ENCODE results near the gene ANGPTL8.

The ANGPTL8 gene, protein sequence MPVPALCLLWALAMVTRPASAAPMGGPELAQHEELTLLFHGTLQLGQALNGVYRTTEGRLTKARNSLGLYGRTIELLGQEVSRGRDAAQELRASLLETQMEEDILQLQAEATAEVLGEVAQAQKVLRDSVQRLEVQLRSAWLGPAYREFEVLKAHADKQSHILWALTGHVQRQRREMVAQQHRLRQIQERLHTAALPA

DNA sequence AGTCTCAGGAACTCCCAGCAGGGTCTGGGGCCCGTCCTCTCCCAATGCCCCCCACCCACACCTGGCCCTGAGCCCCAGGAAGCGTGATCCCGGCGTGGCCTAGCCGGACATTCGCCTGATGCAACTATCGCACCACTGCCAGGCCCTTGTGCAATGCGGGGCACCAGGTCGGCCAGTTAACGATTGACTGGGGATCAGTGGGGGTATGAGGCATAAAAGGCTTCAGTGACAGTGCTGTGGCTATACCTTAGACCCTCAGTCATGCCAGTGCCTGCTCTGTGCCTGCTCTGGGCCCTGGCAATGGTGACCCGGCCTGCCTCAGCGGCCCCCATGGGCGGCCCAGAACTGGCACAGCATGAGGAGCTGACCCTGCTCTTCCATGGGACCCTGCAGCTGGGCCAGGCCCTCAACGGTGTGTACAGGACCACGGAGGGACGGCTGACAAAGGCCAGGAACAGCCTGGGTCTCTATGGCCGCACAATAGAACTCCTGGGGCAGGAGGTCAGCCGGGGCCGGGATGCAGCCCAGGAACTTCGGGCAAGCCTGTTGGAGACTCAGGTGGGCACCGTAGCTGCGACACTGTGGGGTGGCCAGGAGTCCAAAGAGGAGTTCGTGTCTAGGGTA, at the start of gene ANGPTL8:
Gene ANGPTL8 (plus strand): TSS at position 243 of the 624 bp plus-strand sequence. CDS start 19 bp downstream, at position 262.
- no peak for DNase-seq

DNA sequence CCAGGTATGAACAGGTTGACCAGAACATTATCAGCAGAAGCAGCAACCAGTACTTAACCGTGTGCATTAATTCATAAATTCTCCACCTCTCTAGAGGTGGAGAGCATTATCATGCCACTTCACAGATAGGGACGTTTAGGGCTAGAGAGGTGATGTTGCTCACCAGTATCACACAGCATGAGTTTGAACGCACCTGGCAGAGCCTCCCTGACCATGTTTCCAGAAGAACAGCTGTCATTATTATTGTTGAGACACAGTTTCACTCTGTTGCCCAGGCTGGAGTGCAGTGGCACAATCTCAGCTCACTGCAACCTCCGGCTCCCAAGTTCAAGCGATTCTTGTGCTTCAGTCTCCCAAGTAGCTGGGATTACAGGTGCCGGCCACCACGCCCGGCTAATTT, 48.9 kb upstream of the ANGPTL8 start:
- no peak for DNase-seq

DNA sequence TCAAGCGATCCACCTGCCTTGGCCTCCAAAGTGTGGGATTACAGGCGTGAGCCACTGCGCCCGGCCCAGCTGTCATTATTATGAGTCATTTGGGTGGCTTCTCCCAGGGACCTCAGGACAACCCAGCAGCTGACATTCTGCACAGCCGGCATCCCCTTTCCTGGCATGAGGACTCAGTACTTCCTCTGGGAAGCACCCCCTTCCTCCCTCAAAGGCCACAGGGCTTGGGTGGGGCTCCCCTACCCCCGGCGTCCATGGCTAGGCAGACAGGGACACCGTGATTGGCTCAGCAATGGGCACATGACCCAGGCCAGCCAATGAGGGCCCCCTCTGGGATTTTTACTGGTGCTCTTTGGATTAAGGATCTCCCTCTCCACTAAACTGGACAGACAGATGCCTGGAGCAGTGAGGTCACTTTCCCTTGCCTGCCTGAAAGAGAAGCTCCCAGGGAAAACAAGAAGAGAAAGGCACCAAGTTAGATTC, 48.1 kb upstream of the ANGPTL8 start:
- peak; percentile 24 to 53 for DNase-seq

DNA sequence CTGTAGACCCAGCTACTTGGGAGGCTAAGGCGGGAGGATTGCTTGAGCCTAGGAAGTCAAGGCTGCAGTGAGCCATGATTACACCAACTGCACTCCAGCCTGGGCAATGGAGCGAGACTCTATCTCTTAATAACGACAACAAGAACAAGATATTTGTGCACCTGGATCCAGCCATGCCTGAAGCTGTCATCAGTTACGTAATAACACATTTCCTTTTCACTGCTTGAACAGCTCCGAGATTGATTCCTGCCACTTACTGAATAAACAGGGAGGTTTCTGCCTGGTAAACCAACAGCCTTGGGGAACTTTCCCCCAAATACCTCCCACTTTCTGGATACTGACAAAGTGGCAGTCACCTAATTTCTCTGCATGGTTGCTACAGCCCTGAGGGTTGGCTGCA, 47.5 kb upstream of the ANGPTL8 start:
- DNase-seq = no peak

DNA sequence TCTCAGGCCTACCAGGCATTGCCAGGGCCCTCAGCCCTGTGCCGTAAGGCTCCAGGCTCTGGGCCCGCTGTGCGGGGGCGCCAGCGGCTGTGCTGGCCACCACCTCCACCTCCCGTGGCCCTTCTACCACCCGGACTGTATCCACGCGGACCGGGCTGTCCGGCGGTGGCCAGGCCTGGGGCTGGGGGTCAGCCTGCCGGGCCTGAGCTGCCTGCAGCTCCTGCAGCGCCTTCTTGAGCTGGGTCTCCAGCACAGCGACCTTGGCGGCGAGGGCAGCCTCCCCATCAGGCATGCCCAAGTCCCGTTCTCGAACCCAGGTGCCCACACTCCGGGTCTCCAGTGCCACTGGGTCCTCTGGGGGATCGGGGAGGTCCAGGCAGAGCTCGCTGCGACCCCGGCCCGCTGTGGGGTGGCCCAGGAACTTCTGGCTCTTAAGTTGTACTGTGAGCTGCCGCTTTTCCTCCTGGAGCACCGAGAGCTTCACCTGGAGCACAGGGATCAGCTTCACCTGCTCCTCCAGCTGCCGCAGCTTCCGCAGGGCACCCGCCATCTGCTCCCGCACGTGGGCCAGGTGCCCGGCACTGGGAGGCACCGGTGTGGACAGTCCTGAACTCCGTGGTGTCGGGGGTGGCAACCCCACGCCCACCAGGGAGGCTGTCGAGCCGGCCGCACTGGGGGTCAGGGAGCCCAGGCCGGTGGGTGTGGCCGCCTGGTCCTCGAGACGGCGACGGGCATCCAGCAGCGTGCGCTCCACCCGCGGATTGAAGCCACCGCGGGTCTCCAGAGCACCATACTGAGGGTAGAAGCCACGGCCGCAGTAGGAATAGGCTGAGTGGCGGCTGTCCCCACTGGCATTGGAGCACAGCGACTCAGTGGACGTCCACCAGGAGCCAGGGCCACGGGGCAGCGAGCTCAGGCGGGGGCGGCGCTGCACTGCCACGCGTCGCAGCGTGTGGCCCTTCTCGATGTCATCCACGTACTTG, 46.2 kb upstream of the ANGPTL8 start:
- DNase-seq = no peak

DNA sequence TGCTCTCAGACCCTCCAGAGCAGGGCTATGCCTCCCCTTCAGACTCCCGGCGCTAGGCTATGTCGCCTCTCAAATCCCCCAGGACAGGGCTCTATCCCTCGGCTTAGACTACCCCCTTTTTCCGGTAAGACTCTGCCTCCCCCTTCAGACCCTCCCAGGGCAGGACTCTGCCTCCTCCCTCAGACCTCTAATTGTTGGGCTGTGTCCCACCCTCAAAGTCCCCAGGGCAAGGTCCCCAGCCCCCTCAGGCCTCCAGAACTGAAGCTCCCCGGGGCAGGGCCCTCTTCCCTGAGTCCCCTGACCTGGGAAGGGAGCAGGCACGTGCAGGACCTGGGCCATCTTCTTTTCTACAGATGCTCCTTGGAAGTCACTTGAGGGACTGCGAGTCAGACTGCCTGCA, 45.2 kb upstream of the ANGPTL8 start:
- DNase-seq = no peak

DNA sequence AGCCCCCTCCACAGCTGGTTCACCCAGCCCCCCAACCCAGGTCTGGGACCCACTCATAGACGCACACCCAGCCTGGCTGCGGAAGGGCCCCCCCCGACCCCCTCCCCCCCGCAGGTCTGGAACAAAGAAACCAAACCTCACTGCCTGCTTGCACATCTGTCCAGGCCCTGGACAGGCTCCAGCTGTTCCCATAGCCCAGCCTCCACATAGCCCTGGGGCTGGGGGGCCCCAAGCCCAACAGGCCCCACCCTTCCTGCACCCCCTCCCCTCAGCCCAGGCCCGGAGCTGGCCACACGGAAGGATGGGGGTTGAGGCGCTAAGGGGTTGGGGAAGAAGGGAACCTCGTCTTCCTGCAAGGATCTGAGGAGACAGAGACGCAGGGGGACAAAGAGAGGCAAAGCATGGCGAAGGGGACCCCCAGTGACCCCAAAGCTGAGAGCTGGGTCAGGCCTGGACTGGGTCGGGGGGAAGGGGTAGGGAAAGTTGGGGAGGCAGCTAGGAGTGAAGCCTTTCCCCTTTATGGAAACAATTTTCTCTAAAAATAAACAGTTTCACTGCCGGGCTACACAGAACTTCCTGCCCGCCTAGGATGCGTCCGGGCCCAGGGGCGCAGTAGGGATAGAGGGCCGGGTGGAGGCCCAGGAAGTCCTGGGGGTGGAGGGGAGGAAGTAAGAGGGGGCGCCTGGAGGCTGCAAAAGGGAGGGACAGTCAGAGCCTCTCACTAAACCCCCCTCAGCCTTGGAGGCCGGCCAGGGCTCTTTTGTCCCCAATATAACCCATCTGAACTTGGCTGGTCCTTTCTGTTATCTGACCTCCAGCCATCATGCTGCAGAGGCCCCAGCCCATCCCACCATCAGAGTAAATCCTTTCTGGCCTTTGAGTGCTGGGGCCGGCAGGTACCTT, 44.5 kb upstream of the ANGPTL8 start:
- no peak for DNase-seq

DNA sequence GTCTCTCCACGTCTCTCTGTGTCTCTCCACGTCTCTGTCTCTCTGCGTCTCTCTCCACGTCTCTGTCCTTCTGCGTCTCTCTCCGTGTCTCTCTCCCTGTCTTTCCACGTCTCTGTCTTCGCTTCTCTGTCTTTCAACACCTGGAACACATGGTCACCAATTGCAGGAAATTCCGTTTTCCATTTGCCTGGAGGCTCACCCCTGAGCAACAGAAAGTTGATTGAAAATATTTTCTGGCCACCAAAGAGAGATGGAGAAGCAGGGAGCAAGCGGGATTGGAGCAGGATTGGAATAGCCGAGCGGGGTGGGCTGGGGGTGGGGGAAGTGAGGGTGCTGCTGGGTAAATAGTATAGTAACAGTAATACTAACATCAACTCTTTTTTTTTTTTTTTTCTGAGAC, 43.7 kb upstream of the ANGPTL8 start:
- no peak for DNase-seq

DNA sequence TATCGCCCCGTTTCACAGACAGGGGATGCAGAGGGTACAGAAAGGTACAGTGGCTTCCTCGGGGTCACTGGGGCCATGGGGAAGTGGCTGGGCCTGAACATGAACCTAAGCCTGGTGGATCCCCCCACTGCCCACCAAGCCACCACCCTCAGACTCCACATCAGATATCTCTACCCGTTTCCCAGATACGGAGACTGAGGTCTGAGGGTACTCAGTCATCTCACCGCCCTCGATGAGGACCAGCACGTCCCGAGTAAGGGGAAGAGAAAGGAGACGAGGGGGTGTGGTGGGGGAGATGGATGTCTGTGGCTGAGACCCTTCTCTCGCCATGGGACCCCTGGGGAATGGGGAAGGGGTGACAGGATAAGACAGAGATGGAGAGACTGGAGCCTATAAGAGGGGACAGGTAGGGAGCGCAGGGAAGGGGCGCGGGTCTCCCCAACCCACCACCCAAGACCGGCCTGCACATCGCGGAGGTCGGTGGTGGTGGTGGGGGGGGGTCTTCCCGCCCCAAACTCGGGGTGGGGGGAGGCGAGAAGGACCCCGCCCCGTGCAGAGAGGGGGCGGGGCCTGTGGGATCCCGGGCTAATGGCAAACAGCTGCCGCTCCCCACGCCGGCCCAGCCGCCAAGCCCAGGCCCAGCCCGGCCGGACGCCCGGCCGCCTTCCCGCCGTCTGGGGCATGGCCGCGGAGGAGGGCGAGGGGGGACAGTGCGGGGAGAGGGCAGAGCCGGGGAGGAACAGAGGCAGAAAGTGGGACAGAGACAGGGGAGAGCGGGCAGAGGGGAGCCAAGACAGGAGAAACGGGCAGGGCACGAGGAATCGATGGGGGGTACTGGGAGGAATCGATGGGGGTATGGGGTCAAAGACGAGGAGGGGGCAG, 42.8 kb upstream of the ANGPTL8 start:
- peak; percentile 8 to 13 for DNase-seq

DNA sequence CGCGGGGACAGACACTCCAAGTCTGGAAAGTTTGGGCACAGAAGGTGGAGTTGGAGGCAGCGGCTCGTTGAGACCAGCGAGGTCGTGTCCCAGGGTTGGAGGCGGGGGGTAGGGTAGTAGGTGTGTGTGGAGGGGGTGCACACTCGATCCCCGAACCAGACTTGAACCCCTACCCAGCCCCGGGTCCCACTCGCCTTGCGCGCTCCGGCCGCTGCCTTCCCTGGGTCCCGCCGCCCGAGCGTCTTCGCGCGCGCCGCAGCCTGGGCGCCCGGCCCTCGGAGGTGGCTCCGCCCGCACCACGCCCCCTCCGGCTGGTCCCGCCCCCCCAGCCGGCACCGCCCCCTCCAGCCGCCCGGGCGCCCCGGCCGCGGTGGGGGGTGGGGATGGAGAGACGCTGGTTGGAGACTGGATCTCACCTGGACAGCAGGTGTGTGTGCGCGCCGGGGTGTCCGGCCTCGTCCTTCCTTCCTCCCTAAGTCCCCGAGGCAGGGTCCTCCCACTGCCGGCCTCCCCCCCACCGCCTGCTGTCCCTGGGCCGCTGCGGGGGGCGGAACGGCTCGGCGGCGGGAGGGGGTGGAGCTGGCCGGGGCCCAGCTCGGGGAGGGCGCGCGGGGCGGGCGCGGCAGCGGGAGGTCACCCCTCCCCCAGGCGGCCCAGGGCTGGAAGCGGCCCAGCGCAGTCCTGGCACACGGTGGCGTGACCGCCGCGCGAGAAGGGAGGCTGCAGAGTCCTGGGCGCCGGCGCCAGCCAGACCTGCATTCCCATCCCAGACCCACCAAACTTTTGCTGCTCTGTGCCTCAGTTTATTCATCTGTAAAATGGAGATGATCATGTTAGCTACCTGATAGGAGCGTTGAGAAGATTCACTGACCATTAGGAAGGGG, 41.9 kb upstream of the ANGPTL8 start, which contains the start of gene KANK2:
Gene KANK2 (minus strand): TSS at position 255 of the 884 bp plus-strand sequence. CDS start 3,034 bp downstream, outside the sequence.
- DNase-seq = peak; percentile 50 to 83

DNA sequence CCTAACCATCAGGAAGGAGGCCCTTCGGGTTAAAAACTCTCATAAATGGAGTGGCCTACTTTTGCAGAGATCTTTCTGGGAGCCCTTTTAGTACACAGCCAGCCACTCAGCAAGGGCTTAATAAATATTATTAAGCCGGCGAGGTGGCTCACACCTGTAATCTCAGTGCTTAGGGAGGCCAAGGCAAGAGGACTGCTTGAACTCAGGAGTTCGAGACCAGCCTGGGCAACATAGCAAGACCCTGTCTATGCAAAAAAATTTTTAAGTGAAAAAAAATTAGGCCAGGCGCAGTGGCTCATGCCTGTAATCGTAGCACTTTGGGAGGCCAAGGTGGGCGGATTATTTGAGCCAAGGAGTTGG, 41.3 kb upstream of the ANGPTL8 start:
- no peak for DNase-seq

DNA sequence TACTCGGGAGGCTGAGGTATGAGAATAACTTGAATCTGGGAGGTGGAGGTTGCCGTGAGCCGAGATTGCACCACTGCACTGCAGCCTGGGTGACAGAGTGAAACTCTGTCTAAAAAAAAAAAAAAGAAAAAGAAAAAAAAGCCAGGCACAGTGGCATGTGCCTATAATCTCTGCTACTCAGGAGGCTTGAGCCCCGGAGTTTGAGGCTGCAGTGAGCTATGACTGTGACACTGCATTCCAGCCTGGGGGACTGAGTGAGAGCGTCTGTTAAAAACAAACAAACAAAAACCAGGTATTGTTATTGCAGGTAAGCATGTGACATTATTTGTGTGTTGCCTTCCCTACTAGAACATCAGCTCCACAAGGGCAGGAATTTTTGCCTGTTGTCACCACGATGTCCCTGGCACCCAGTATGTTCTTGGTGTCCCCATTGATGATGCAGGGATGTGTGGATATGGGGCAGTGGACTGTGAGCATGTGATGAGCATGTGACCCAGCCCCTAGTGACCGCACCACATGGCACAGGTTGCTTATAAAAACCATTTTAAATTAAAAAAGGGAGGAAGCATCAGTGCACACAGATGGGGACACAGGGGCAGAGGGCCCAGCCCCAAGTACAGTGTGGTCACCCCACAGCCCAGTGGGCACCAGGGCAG, 40.5 kb upstream of the ANGPTL8 start:
- no peak for DNase-seq

DNA sequence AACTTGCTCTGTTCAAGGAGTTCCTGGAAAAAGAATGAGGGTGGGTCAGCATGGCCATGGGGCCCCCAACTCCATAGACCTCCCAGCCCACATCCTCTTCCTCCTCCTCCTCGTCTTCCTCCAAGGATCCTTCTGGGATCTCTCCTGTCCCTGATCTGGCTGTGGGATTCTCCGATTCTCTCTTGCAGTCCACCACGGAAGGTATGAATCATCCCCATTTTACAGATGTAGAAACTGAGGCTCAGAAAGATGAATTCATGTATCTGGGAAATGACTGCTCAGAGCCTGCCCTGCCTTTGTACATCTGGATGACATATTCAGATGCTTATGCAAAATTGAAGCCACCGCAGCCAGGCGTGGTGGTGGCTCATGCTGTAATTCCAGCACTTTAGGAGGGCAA, 39.9 kb upstream of the ANGPTL8 start:
- no peak for DNase-seq

DNA sequence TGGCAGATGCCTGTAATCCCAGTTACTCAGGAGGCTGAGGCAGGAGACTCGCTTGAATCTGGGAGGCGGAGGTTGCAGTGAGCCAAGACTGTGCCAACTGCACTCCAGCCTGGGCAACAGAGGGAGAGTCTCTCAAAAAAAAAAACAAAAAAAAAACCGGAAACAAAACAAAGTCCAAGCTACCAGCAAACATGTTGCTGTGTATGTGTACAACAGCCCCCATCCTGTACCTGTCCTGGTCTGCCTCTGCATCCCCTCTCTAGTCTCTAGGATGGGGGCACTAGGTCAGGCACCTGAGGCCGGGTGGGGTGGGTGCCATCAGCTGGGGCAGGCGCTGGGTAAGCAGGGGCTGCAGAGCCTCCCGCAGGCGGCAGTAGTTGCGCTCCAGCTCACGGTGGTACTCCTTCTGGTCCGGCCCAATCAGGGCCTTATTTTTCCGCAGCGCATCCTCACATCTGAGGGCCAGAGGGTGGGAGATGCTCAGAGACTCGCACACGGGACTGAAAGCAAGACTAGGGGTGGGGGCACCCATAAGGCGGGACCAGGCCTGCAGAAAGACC, 39.3 kb upstream of the ANGPTL8 start:
- no peak for DNase-seq

DNA sequence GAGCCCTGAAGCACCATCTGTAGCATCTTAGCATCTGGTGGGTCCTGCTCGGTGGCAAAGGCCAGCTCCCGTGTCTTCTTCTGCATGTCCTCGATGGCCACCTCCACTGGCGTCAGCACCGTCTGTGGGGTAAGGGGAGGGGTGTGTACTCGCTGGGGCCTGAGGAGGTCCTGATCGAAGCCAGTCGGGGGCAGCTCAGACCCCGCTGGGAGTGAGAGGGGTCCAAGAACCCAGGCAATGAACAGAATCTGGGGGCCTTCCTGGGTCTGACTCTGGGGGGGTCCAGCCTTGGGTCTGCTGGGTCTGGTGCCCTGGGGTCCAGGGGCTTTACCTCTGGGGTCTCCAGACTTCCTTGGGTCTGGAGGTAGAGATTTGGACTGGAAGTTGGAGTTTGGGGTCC, 38.5 kb upstream of the ANGPTL8 start:
- DNase-seq = no peak

DNA sequence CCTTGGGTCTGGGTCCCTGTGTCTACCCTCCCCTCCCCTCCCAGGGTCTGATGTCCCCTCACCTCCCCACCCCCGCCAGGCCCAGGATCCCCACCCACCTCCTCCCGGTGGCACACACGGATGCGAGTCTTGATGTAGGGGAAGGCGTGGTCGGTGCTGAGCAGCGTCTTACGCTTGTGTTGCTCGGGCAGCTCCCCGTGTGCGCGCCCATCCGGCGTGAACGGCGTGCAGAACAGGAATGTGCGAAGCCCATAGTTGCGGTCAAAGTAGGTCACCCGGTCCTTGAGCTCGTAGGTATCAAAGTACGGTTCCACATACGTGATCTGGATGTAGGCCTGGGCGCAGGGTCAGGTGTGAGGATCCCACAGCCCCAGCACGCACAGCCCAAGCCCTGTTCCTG, 37.6 kb upstream of the ANGPTL8 start:
- no peak for DNase-seq

DNA sequence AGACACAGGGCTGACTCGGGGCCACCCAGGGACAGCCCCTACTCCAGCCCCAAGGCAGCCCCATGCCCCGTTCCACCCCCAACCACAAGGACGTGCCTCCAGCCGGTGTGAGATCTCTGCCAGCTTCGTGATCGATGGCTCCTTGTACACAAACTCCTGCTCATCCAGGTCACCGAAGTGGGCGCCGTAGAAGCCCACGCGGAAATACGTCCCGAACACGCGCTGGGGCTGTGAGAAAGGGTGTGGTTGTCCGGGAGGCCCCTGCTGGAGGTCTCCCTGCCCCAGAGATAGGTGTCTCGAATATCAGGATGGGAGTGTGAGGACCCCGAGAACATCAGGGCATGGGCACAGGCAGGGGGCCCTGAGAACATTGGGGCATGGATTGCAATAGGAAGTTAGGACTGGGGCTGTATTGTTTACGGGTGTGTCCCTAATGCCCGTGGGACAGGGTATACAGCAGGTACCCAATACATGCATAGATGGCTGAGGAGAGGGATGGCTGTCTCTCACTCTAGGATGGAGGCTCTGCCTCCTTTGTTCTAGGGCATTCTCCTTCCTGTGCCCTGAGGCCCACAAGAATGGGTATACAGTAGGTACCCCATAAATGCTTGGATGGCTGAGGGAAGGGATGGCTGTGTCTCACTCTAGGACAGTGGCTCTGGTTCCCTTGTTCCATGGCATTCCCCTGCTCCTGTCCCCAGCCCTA, 36.8 kb upstream of the ANGPTL8 start:
- DNase-seq = no peak

DNA sequence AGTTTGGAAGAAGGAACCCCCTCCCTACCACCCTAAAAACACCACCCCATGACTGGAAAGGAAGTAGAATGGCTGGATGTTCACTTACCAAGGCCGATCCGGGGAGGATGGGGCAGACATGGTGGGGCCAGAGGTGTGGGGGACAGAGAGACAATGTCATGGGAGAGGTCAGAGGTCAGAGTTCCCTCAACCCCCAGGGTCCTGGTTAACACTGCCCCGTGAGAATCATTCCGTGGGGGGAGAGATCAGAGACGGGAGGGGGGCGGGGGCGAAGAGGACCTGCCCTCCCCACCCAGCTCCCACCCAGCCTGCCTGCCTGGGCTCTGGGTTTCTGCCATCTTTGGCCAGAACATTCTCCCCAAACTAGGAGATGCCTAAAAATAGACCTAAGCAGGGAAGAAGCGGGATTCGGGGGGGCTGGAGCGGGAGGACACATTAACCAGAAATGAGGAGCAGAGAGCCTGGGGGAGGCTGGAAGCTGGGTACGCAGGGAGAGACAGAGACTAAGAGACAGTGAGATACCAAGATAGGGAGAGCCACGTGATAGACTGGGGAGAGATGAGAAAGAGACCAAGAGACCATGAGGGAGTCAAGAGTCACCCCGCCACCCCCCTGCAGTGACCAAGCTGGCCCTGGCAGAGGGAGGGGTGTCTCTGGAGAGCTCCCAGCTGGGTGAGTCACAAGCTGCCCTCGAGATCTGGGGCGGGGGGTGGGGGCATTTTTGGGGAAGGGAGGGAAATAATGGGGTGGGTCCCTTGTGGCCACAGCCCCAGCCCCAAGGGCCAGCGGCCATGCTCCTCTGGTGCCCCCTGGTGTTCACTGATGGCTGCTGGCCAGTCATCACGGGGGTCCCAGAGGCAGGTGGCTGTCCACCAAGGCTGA, 36.0 kb upstream of the ANGPTL8 start:
- peak in 1 of 2 experiments; percentile 46 for DNase-seq
